Measurements from ENCODE around the gene TSEN54.

Gene TSEN54

GRCh38 chr17:75565618-75566017 is 49.3 kb downstream of the TSEN54 start:
- DNase-seq (ENCODE audit: low read depth) = no peak

GRCh38 chr17:75566416-75566815 is 50.1 kb downstream of the TSEN54 start:
- DNase-seq (ENCODE audit: low read depth) = no peak

- no peak for DNase-seq (ENCODE audit: low read depth)
These were observed 50.5 kb downstream of the TSEN54 start for GRCh38 chr17:75566834-75567233.

- DNase-seq (ENCODE audit: low read depth) = no peak
These were observed 52.3 kb downstream of the TSEN54 start for GRCh38 chr17:75568412-75569255.

GRCh38 chr17:75570034-75570676 is 53.8 kb downstream of the TSEN54 start:
- DNase-seq (ENCODE audit: low read depth) = no peak

GRCh38 chr17:75570772-75571171 is 54.4 kb downstream of the TSEN54 start:
- no peak for DNase-seq (ENCODE audit: low read depth)

GRCh38 chr17:75571197-75571884 is 55.0 kb downstream of the TSEN54 start:
- no peak for DNase-seq (ENCODE audit: low read depth)

GRCh38 chr17:75571885-75572215 is 55.5 kb downstream of the TSEN54 start:
- no peak for DNase-seq (ENCODE audit: low read depth)

- DNase-seq (ENCODE audit: low read depth) = no peak
These were observed 56.6 kb downstream of the TSEN54 start for GRCh38 chr17:75572713-75573539.

- no peak for DNase-seq (ENCODE audit: low read depth)
These were observed 57.2 kb downstream of the TSEN54 start for GRCh38 chr17:75573540-75573957.

GRCh38 chr17:75573994-75574393 is 57.7 kb downstream of the TSEN54 start:
- DNase-seq (ENCODE audit: low read depth) = no peak
